ENCODE data around the gene FUT3.

Gene FUT3

DNA sequence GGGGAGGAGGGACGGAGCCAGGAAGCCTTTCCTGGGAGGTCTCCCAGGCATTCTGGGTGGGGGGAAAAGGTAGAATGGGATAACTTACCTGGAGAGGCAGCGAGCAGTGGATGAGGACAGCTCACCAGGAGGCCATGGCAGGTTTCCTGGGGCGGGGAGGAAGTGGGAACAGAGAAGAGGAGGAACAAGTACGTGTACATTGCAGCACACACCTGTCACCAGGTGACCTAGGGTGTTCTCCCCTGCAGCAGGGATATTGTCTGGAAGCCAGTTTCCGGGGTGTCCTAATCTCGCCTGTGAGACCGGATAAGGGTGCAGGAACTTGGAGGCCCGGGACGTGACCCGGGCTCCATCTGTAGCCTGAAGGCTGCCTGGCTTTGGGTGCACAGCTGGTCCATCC lies at the start of gene FUT3:
FUT3 (minus strand) TSS at position 148 of the 400 bp plus-strand sequence.
- no peak for DNase-seq

GRCh38 chr19:5900976-5901375 lies 49.7 kb upstream of the FUT3 start:
- no peak for DNase-seq

- no peak for DNase-seq
Observed at GRCh38 chr19:5899728-5900526, 48.7 kb upstream of the FUT3 start.

- DNase-seq = no peak
Observed at GRCh38 chr19:5897189-5897969, 46.1 kb upstream of the FUT3 start.

DNA sequence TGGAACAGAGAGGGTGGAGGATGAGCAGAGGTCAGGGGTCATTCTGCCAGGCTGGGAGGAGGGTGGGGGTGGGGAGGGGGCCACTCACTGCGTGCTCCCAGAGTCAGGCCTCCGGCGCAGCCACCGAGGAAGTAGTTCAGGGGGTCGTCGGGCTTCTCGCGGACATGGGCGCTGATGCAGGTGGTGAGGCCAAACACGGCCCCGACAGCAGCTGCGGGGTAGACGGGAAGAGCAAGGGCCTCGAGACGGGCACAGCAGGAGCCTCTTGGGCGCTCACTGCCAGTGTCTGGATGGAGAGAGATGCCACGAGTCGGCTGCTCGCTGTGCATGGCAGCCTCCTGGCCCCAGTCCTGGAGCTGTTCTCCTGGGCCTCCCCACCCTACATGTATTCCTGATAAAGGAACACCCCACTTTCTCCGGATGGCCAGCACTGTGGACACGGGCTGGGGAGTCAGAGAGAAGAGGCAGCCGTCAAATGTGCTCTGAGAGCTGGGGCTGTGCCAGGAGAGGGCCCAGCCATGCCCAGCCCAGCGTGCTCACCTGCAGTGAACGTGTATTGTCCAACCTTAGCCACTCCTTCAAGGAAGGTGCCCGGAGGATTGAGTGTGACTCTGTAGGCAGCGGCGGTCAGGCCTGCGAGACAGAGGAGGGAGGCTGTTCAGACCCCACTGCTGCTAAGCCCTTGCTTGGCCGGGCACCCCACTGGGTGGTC lies 45.3 kb upstream of the FUT3 start:
- DNase-seq = no peak

DNA sequence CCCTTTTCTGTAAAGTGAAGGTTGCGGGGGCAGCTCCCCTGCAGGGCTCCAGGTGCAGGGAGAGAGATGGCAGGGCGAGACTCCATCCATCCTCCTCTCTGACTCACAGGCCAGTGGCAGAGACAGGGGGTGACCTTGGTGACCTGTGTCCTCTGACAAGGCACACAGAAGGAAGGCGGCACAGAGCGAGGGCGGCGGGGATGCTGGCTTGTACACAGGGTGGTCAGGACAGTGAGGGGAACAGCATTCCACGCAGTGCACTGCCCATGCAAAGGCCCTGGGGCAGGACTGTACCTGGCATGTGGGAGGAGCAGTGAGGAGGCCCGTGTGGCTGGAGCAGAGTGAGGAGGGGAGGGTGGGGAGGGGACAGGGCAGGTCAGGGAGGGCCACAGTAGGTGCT lies 44.6 kb upstream of the FUT3 start:
- DNase-seq = no peak

DNA sequence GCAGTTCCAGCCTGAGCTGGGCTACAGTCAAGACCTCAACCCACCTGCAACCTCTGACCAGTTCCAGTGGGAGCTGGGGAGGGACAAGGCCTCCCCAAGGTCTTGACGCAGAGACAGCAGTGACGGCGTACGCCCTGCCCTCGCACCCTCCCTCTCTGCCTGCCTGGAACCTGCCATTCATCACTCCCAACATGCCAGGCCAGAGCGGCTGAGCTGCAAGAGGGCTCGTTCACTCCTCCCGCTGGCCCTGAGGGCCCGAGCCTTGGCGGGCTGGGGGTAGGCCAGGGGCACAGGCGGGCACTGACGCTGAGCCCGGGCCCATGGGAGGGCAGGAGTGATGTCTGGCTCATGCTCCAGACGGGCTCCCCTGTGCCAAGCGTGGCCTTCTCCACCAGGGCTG lies 44.2 kb upstream of the FUT3 start:
- no peak for DNase-seq

DNA sequence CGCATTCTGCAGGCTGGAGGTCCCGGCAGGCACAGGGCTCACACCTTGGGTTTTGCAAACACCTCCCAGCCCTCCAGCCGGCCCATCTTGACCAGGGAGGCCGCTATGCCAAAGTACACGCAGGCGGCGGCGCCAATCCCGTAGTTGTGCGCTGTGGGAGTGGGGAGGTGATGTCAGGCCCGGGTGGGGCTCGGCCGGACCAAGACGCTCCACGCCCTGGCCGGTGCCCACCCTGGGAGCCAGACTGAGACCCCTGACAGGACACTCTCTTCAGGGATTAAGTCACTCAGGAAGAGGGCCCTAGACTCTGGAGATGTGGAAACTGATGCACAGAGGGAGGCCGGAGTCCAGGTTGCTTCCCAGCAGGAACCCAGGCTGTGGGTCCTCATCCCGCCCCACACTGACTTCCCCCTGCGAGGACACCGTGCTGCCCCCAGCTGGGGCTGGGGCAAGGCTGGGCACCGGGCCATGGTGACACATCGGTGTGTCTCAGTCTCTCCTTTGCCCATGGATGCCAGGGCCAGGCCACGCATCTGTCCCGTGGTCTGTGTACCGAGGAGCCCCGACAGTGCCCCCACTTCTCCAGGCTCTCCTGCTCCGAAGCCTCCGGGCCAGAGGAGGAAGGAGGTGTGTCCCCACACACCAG lies 43.6 kb upstream of the FUT3 start:
- no peak for DNase-seq

DNA sequence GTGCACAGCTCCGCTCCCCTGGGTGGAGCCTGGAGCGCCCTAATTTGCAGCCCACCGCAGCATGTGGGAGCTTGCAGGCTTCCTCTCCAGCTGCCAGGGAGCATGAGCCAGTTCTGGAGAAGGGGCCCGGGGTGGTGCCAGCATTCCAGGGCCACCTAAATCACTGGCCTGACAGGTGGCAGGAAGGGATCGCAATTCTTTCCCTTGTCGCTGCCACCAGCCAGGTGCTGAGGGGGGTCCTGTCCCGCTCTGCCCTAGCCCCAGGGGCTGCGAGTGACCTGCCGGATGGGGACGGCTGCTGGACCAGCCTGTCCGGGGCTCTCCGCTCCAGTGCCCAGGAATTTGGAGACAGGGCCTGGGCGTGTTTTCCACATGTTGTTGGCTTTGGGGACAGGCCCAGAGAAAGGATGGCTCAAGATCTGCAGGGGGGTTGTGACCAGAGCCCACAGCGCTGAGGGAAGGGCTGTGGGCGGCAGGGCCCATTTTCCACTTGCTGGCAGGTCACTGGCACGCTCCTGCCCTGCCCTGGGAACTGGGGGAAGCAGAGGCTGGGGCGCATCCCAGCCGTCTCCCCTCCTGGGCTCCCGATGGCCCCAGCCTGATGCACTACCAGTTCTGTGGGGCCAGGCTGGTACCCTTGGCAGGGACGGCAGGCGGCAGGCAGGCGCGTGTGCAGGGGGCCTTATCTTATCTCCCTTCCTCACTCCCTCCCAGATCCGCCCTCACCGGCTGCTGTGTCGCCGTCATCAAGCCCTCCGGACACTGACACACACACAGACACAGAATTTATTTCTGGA lies 42.9 kb upstream of the FUT3 start:
- no peak for DNase-seq

DNA sequence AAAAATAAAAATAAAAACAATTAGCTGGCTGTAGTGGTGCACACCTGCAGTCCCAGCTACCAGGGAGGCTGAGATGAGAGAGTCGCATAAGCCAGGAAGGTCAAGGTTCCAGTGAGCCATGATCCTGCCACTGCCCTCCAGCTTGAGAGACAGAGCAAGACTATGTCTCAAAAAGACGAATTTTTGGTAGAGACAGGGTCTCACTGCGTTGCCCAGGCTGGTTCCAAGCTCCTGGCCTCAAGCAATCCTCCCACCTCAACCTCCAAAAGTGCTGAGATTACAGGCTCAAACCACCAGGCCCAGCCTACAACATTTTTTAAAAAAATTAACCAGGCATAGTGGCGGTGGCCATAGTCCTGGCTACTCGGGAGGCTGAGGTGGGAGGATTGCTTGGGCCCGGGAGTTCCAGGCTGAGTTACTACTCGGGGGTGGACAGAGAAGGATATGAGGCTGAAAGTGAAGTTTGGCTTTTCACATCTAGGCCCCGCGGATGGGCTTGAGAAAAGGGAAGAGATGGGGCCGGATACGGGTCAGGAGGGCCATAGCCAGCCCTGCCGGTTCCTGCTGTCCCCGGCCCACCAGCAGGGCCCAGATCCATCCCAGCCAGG lies 42.2 kb upstream of the FUT3 start:
- no peak for DNase-seq

DNA sequence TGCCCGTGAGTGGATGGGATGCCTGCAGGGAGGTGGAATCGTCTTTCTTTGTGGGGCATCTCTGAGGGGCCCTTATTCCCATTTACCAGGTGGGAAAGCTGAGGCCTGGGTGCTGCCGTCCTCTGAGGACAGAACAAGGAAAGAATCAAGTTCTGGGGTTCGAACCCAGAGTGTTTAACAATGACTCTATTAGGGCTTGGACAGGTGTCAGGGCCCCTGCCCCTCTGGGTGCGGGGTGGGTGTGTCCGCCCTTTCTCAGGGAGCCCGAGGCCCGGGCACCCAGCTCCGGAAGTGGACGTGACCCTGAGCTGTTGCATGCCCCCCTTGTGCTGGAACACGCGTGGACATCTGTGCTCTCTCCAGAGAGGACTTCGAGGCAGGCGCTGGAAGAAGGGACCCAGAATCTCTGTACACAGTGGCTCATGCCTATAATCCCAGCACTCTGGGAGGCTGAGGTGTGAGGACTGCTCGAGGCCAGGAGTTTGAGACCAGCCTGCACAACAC lies 41.6 kb upstream of the FUT3 start:
- no peak for DNase-seq

DNA sequence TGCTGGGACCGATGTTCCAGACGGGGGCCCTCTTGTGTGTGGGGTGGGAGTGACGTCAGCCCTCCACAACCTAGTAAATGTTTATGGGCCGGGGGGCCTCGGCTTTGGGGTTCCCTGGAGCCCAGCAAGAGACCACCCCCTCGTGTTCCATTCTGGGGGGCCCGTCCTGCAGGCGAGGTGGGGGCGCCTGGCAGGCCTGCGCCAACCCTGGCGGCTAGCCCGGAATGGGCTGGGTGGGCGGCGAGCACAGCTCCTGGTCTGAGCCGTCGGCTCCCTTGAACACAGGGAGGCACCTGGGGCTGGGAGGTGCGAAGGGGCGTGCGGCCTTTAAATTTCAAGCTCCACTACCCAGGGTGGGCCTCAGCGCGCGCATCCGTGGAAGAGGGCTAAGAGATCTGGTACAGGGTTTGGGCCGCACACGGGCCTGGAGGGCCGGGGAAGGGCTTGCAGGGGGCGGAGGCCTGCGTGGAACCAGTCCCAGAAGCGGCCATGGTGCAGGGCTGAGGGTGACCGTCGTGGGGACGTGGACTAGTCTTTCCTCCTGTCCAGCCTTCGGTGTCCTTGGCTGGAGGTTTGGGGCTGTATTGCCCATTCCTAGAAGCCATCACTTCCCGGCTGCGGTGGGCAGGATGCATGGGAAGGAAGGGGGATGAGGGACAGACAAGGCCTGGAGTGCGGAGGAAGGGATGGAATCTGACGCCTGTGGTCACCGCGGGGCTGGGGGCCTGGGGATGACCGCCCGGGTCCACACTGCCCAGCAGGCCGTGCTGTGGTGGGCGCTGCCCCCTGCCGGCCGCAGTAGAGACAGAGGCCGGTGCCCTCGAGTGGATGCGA lies 40.9 kb upstream of the FUT3 start:
- DNase-seq = peak; percentile 54

- DNase-seq = peak; percentile 24
Observed at GRCh38 chr19:5891572-5891937, 40.3 kb upstream of the FUT3 start.

DNA sequence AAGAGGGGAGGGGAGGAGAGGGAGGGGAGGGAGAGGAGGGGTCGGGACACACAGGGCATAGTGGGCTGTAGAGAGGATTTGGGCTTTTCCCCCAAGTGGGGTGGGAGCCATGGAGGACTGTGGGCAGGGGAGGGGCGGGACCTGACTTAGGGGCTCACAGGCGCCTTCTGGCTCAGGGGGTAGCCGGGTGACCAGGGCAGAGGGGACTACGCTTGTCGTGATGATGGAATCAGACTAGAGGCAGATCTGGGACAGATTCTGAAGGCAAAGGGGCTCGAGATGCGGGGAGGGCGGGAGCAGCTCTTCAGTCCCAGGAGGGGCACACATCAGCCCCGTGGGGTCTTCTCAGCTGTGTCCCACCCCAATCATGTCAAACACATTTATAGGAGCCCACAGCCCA lies 38.9 kb upstream of the FUT3 start:
- no peak for DNase-seq

DNA sequence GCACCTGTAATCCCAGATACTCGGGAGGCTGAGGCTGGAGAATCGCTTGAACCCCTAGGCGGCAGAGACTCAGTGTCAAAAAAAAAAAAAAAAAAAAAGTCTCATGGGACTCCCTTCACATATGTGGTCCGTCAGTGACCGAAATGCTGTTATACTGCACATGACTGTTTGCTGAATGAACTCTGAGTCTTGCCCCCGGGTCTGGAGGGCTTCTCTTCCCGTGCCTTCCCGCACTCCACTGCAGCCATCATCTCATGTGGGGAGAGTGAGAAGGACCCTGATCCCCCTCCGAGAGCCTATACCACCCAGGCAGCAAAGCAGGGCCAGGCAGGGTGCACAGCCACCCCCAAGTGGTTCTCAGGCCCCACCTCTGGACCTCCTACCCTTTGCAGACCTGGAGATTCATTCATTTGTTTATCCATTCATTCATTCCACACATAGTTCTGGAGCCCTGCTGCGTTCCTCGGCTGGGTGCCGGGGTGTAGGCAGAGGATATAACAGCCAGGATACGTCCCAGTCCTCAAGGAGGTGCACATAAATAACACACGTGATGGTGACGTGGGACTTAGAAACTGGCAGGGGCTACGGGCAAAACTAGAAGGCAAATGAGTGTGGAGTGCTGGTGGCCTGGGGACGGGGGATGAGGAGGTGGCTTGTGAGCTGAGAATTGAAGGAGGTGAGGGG lies 38.2 kb upstream of the FUT3 start:
- no peak for DNase-seq

- DNase-seq = peak; percentile 52
Observed at GRCh38 chr19:5884065-5884811, 33.0 kb upstream of the FUT3 start.

DNA sequence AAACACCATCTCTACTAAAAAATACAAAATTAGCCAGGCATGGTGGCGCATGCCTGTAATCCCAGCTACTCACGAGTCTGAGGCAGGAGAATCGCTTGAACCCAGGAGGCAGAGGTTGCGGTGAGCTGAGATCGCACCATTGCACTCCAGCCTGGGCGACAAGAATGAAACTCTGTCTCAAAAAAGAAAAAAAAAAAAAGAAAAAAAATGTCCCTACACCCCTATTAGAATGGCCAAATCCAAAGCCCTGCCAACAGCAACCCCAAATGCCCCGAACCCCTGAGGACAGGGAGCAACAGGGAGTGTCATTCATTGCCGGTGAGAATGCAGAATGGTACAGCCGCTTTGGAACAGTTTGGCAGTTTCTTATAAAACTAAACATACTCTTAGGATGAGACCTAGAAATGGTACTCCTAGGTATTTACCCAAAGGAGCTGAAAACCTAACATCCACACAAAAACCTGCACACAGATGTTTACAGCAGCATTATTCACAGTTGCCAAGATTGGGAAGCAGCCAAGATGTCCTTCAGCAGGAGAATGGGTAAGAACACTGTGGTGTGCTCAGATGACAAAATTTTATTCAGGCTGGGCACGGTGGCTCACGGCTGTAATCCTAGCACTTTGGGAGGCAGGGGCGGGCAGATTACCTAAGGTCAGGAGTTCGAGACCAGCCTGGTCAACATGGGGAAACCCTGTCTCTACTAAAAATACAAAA lies 32.1 kb upstream of the FUT3 start:
- peak; percentile 71 for DNase-seq

DNA sequence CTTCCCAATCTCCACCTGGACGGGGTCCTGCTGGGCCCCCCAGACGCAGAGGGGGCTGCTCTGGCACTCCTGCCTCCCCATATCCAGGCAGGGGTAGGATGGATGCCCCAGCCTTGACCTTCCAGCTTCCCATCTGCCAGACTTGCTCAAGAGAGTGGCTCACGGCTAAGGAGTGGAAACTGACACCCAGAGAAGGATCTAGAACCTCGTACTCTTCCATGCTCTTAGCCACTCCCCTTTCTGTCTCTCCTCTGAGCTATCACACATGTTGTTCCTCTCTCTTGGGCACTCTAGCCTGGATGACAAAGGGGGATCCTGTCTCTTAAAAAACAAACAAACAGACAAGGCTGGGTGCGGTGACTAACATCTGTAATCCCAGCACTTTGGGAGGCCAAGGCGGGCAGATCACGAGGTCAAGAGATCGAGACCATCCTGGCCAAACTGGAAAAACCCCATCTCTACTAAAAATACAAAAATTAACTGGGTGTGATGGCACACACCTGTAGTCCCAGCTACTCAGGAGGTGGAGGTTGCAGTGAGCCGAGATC lies 31.2 kb upstream of the FUT3 start:
- DNase-seq = no peak

Measured in RPMI8226 (cell line).